Caco-2 (cell line): ENCODE measurements around the gene RAD51AP2. TPM values are rescaled to one million over a fixed set of nuclear protein-coding genes. Genes with fewer than 3 reads are reported as not detected.
A peak's percentile ranks its signal among the peaks of the same experiment; 100 is the strongest.

Experiments
- BruUV-seq: library from RNA; stranded (reverse); fragments of 400-500 nt; replicated peaks from 2 replicates; lab custom pipeline; 2021; lab: Mats Ljungman, UMichigan
- CTCF ChIA-PET: fragments of 300-600 bp; sonication (Branson Sonifier 250); formaldehyde crosslinking; loops from one replicate; lab custom pipeline; 2022; ENCODE audit warnings: antibody characterized with exemption; lab: Charles Lee
- POLR2A ChIA-PET: fragments of 300-600 bp; sonication (Branson Sonifier 250); formaldehyde crosslinking; loops from one replicate; lab custom pipeline; 2022; ENCODE audit warnings: antibody characterized with exemption; lab: Charles Lee
- DNase-seq, 2 experiments: peaks; one replicate each; pipeline versions ENCODE4 v3.0.0 to v3.0.0-alpha.2; 2020 to 2022
- H3K27me3 ChIP-seq: replicated peaks from 2 replicates; pipeline ENCODE4 v1.6.0; 2011; ENCODE audit warnings: low read length; ENCODE audit not compliant: control insufficient read depth, insufficient read depth
- H3K36me3 ChIP-seq: 2 replicates; pipeline ENCODE4 v1.5.1; 2011; ENCODE audit warnings: low read length; ENCODE audit not compliant: control insufficient read depth, insufficient read depth
- H3K4me1 ChIP-seq: fragments of 250-450 bp; sonication (Bioruptor Pico); 2 replicates; pipeline ENCODE4 v1.5.1; 2020; ENCODE audit warnings: mild to moderate bottlenecking
- H3K4me3 ChIP-seq: 2 replicates; pipeline ENCODE4 v1.5.1; 2011; ENCODE audit warnings: low read depth, mild to moderate bottlenecking, control low read depth, low read length
- H3K9me3 ChIP-seq: fragments of 250-450 bp; sonication (Bioruptor Pico); 2 replicates; pipeline ENCODE4 v1.5.1; 2020; ENCODE audit warnings: mild to moderate bottlenecking, moderate library complexity
- H3K27ac Mint-ChIP-seq: one replicate; pipeline ENCODE4 v1.8.0; 2022; ENCODE audit warnings: mixed read lengths; ENCODE audit not compliant: unreplicated experiment
- H3K27me3 Mint-ChIP-seq: one replicate; pipeline ENCODE4 v1.8.0; 2022; ENCODE audit warnings: mixed read lengths; ENCODE audit not compliant: insufficient read depth, unreplicated experiment
- H3K36me3 Mint-ChIP-seq: one replicate; pipeline ENCODE4 v1.8.0; 2022; ENCODE audit warnings: mild to moderate bottlenecking, mixed read lengths; ENCODE audit not compliant: insufficient read depth, unreplicated experiment
- H3K4me1 Mint-ChIP-seq: one replicate; pipeline ENCODE4 v1.8.0; 2022; ENCODE audit warnings: low read depth, mixed read lengths; ENCODE audit not compliant: unreplicated experiment
- H3K4me3 Mint-ChIP-seq: one replicate; pipeline ENCODE4 v1.8.0; 2022; ENCODE audit warnings: mild to moderate bottlenecking, moderate library complexity, mixed read lengths; ENCODE audit not compliant: unreplicated experiment
- H3K9me3 Mint-ChIP-seq: one replicate; pipeline ENCODE4 v1.8.0; 2022; ENCODE audit warnings: mixed read lengths; ENCODE audit not compliant: unreplicated experiment
- intact Hi-C: fragments of 100-400 bp; cut with micrococcal nuclease; formaldehyde crosslinking; loops from one replicate; pipeline ENCODE4 v1.10.0; 2022; ENCODE audit not compliant: unreplicated experiment
- total RNA-seq: library from RNA; stranded (reverse); gene quantifications from 2 replicates; pipeline ENCODE4 v1.2.3, GENCODE V29; 2022
- TF ChIP-seq, protein P1 (sequence below), 2 experiments: fragments of 200-600 bp in 1 of 2; IDR thresholded peaks; 1 replicate in 1 of 2; 2 replicates in 1 of 2; pipeline versions ENCODE4 v1.5.1 to v1.8.0; 2011 to 2022; ENCODE audit warnings: antibody characterized with exemption in 1 of 2, control low read depth in 1 of 2, inconsistent platforms in 1 of 2, low read depth in 1 of 2, low read length in 1 of 2, mild to moderate bottlenecking in 1 of 2, moderate library complexity in 1 of 2; ENCODE audit not compliant: insufficient read depth in 1 of 2, severe bottlenecking in 1 of 2, unreplicated experiment in 1 of 2

The RAD51AP2 gene
- total RNA-seq, 1 experiment from 2014 or later, result not detected

DNA sequence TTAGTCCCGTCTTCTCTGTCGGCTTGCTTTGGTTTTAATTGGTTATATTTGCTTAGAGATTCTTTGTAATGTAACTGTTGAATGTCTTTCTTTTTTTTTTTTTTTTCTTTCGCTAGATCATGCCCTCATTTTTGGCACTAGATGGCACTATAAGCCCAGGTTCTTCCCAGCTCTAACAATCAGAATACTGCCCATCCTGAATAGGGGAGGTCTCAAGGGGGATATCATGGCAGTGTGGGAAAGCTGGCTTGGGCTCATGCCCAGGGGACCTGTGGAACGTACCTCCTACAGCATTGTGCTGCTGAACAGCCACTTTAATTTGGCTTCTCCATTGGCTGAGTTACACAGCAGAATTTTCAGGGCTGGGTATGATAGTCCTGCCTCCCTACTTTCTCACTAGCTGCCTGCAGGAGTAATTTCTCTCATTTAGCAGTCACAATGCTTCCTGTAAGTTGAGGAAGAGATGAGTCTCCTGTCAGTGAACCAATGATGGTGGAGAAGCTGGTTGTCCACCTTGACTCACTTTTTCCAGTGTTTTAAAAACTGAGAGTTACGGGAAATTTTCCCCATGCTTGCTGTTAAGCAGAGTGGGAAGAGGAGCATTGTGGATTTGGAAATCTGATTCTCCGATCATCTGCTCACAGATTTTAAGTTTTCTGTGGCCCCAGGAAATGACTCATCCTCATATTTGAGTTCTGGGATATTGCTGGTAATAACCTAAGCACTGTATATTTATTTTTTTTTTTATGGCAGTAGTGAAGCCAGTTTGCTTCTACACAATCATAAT, 47.2 kb downstream of the RAD51AP2 start:
- Histone ChIP-seq H3K36me3 (no peaks in the 10 kb centered on the region), H3K4me3 (no peak overlapping the region), H3K4me1 (no peaks in the 10 kb centered on the region), H3K9me3 (peaks cover 8% of the 10 kb centered on the region; the same call in 1 of the 2 replicates), H3K27me3 (no peaks in the 10 kb centered on the region)
- Mint-ChIP-seq H3K4me3 (no peak overlapping the region), H3K27ac (no peak overlapping the region), H3K4me1 (no peaks in the 10 kb centered on the region), H3K9me3 (peaks cover 39% of the 10 kb centered on the region), H3K36me3 (no peaks in the 10 kb centered on the region), H3K27me3 (no peaks in the 10 kb centered on the region)
- peak in 1 of 2 experiments; percentile 20 for DNase-seq
- intact Hi-C loops, result loop anchor here (1.0 kb wide), 3 partner anchors 90 to 200 kb away; no protein-coding TSS in a partner anchor
- ChIA-PET POLR2A (no interaction called here), CTCF (interaction anchor here (1.5 kb wide), 1 partner anchor 200 kb away, joined by 13 read pairs; no protein-coding TSS in a partner anchor)
- no TSS peak for BruUV-seq
- TF ChIP-seq, protein P1, sequence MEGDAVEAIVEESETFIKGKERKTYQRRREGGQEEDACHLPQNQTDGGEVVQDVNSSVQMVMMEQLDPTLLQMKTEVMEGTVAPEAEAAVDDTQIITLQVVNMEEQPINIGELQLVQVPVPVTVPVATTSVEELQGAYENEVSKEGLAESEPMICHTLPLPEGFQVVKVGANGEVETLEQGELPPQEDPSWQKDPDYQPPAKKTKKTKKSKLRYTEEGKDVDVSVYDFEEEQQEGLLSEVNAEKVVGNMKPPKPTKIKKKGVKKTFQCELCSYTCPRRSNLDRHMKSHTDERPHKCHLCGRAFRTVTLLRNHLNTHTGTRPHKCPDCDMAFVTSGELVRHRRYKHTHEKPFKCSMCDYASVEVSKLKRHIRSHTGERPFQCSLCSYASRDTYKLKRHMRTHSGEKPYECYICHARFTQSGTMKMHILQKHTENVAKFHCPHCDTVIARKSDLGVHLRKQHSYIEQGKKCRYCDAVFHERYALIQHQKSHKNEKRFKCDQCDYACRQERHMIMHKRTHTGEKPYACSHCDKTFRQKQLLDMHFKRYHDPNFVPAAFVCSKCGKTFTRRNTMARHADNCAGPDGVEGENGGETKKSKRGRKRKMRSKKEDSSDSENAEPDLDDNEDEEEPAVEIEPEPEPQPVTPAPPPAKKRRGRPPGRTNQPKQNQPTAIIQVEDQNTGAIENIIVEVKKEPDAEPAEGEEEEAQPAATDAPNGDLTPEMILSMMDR (IDR thresholded peaks at IDR 0.05; ENCODE audit: insufficient read depth in 1 of 2, low read depth in 1 of 2, low read length in 1 of 2, severe bottlenecking in 1 of 2, unreplicated experiment in 1 of 2), result peak; percentile 33 to 57

DNA sequence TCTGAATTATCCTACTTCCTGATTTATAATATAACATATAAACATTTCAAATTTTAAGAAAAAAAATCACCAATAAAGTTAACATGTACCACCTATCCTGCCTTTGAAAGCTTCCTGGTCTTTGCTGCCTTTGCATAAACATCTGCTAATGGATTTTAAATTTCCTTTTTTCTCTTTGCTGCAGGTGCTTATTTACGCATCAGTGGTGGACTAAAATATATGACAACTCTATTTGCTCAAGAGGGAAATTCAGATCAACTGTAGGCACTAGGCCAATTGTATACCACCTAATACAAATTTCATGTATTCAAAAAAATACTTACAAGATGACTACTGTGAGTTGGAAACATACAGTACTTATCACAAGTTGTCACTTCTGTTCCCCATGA, 57.2 kb downstream of the RAD51AP2 start:
- intact Hi-C loops, result no loop called here

More for the DNA sequence above, 57.2 kb downstream of the RAD51AP2 start:
- ChIA-PET CTCF (no interaction called here), POLR2A (no interaction called here)
- H3K9me3 ChIP-seq, result no peaks in the 10 kb centered on the region
- no peak overlapping the region for H3K4me3 ChIP-seq
- DNase-seq, result no peak
- H3K4me3 Mint-ChIP-seq, result no peak overlapping the region
- no peaks in the 10 kb centered on the region for H3K4me1 Mint-ChIP-seq
- H3K27ac Mint-ChIP-seq, result no peak overlapping the region
- no peaks in the 10 kb centered on the region for H3K4me1 ChIP-seq
- peaks cover 5% of the 10 kb centered on the region for H3K27me3 Mint-ChIP-seq
- TF ChIP-seq, protein P1 (IDR thresholded peaks at IDR 0.05; ENCODE audit: insufficient read depth in 1 of 2, low read depth in 1 of 2, low read length in 1 of 2, severe bottlenecking in 1 of 2, unreplicated experiment in 1 of 2), result no peak
- no peaks in the 10 kb centered on the region for H3K27me3 ChIP-seq
- H3K36me3 ChIP-seq, result no peaks in the 10 kb centered on the region
- H3K36me3 Mint-ChIP-seq, result no peaks in the 10 kb centered on the region
- no TSS peak for BruUV-seq
- no peaks in the 10 kb centered on the region for H3K9me3 Mint-ChIP-seq

Other genes starting within 250 kb of the RAD51AP2 start
- 0.43 and 0.60 TPM in 2 replicates for gene VSNL1, start 22.3 kb upstream of the RAD51AP2 start, total RNA-seq
- 39.4 and 41.3 TPM in 2 replicates for gene SMC6, start 235.4 kb upstream of the RAD51AP2 start, total RNA-seq
- gene GEN1, start 235.7 kb upstream of the RAD51AP2 start, total RNA-seq, result 33.3 and 36.5 TPM in 2 replicates